GM12878 (cell line): ENCODE data around the gene FUZ. TPM values are rescaled to one million over a fixed set of nuclear protein-coding genes. Genes with fewer than 3 reads are reported as not detected.

Experiments
- ATF3 ChIP-seq: IDR thresholded peaks from 2 replicates; pipeline ENCODE4 v1.6.1; 2011; ENCODE audit warnings: low read depth, mild to moderate bottlenecking, low read length, moderate library complexity, borderline replicate concordance; ENCODE audit errors: extremely low read depth
- CBFB ChIP-seq: IDR thresholded peaks from 2 replicates; pipeline ENCODE4 v1.6.1; 2016; ENCODE audit warnings: antibody characterized with exemption, low read depth
- CBX5 ChIP-seq: sonication (generic); IDR thresholded peaks from 2 replicates; pipeline ENCODE4 v1.6.1; 2016; ENCODE audit warnings: low read depth, moderate library complexity, mild to moderate bottlenecking, inconsistent platforms
- CTCF ChIP-seq, 3 experiments: IDR thresholded peaks in 2 of 3; conservative IDR thresholded peaks in 1 of 3; 2 replicates each; pipeline ENCODE4 v1.5.1; 2011; ENCODE audit warnings: low read depth in 3 of 3, low read length in 3 of 3, mild to moderate bottlenecking in 3 of 3, control low read depth in 2 of 3, moderate library complexity in 2 of 3, inconsistent platforms in 1 of 3, mixed read lengths in 1 of 3; ENCODE audit not compliant: control insufficient read depth in 2 of 3, insufficient read depth in 1 of 3; ENCODE audit errors: extremely low read depth in 1 of 3
- EED ChIP-seq: sonication (generic); IDR thresholded peaks from 2 replicates; pipeline ENCODE4 v1.6.1; 2016; ENCODE audit warnings: antibody characterized with exemption, low read depth
- HCFC1 ChIP-seq: fragments of 150-350 bp; IDR thresholded peaks from 2 replicates; pipeline ENCODE4 v1.6.1; 2014; ENCODE audit warnings: low read length
- IRF4 ChIP-seq: IDR thresholded peaks from 2 replicates; pipeline ENCODE4 v1.6.1; 2011; ENCODE audit warnings: low read depth, low read length
- IRF5 ChIP-seq: fragments of 450-650 bp; IDR thresholded peaks from 2 replicates; pipeline ENCODE4 v1.6.1; 2017; ENCODE audit warnings: borderline replicate concordance
- JUNB ChIP-seq: IDR thresholded peaks from 2 replicates; pipeline ENCODE4 v1.6.1; 2016; ENCODE audit warnings: antibody characterized with exemption, mild to moderate bottlenecking
- JUND ChIP-seq: IDR thresholded peaks from 2 replicates; pipeline ENCODE4 v1.6.1; 2012; ENCODE audit warnings: low read depth, mild to moderate bottlenecking, low read length, improper control_type of control experiment, moderate library complexity
- MEF2A ChIP-seq: IDR thresholded peaks from 2 replicates; pipeline ENCODE4 v1.6.1; 2011; ENCODE audit warnings: low read depth, mild to moderate bottlenecking, low read length, moderate library complexity; ENCODE audit not compliant: insufficient read depth
- MLLT1 ChIP-seq: fragments of 450-650 bp; IDR thresholded peaks from 2 replicates; pipeline ENCODE4 v1.6.1; 2016; ENCODE audit warnings: mild to moderate bottlenecking
- NR2C1 ChIP-seq: fragments of 450-650 bp; IDR thresholded peaks from 2 replicates; pipeline ENCODE4 v1.6.1; 2017; ENCODE audit warnings: antibody characterized with exemption, mild to moderate bottlenecking, moderate library complexity
- PKNOX1 ChIP-seq: fragments of 450-650 bp; IDR thresholded peaks from 2 replicates; pipeline ENCODE4 v1.6.1; 2016; ENCODE audit warnings: mild to moderate bottlenecking
- POLR2AphosphoS2 ChIP-seq: IDR thresholded peaks from 2 replicates; pipeline ENCODE4 v1.6.1; 2011; ENCODE audit warnings: low read depth, mild to moderate bottlenecking, low read length, improper control_type of control experiment, moderate library complexity
- RB1 ChIP-seq: fragments of 450-650 bp; formaldehyde crosslinking; IDR thresholded peaks from 2 replicates; pipeline ENCODE4 v1.6.1; 2017; ENCODE audit warnings: mild to moderate bottlenecking, borderline replicate concordance
- RBBP5 ChIP-seq: fragments of 200-600 bp; sonication (generic); conservative IDR thresholded peaks from 2 replicates; pipeline ENCODE4 v1.6.1; 2016
- SIN3A ChIP-seq: IDR thresholded peaks from 2 replicates; pipeline ENCODE4 v1.6.1; 2012; ENCODE audit warnings: low read depth, low read length, improper control_type of control experiment
- SREBF2 ChIP-seq: IDR thresholded peaks from 2 replicates; pipeline ENCODE4 v1.6.1; 2012; ENCODE audit warnings: mild to moderate bottlenecking, low read length
- SUPT20H ChIP-seq: IDR thresholded peaks from 2 replicates; pipeline ENCODE4 v1.6.1; 2011; ENCODE audit warnings: low read depth, mild to moderate bottlenecking, low read length, moderate library complexity, borderline replicate concordance; ENCODE audit not compliant: control insufficient read depth
- ZBTB11 ChIP-seq: fragments of 450-650 bp; formaldehyde crosslinking; IDR thresholded peaks from 2 replicates; pipeline ENCODE4 v1.5.0; 2022; ENCODE audit warnings: mild to moderate bottlenecking, missing genetic modification characterization
- polyA plus RNA-seq, 11 experiments: library from polyadenylated mRNA; depleted of rRNA in 4 of 11; unstranded in 6 of 11; stranded (reverse) in 5 of 11; fragments of >200 nt; fragmentation: Nextera tagmentation in 4 of 11; fragmentation: Illumina TruSeq in 1 of 11; extraction: Ambion mirVana in 4 of 11; extraction: Trizol in 1 of 11; gene quantifications; 1 replicate in 1 of 11; 2 replicates in 10 of 11; pipeline versions ENCODE4 v1.2.1 to v1.2.3, GENCODE V29; 2011 to 2016; ENCODE audit warnings: inconsistent platforms in 2 of 11, missing spikeins in 2 of 11, low read depth in 1 of 11
- total RNA-seq, 4 experiments: library from RNA; depleted of rRNA in 3 of 4; stranded (reverse); fragments of >200 nt in 3 of 4; fragmentation: Illumina TruSeq in 1 of 4; extraction: Trizol in 1 of 4; gene quantifications; 2 replicates each; pipeline versions ENCODE4 v1.2.1 to v1.2.3, GENCODE V29; 2013 to 2021

Gene FUZ
- total and polyA plus RNA-seq, 10 of the 15 experiments (the other 5 are each of a cell fraction or from before 2014, with no cell fraction given) = 0.18 to 11.5 (median 8.8) TPM

- TF ChIP-seq PKNOX1 = no peak
- TF ChIP-seq SIN3A = peak; percentile 82; the same call in 1 of the 2 replicates
- TF ChIP-seq POLR2AphosphoS2 = 0 out of 2 replicates have a peak, but pooled peaks have one; percentile 36
- no peak for TF ChIP-seq MEF2A
- no peak for TF ChIP-seq IRF5
- peak; percentile 77 for TF ChIP-seq RB1
- TF ChIP-seq JUND = no peak
- peak; percentile 79 for TF ChIP-seq HCFC1
- no peak for TF ChIP-seq EED
- no peak for TF ChIP-seq MLLT1
- no peak for TF ChIP-seq CBFB
- no peak for TF ChIP-seq RBBP5
- TF ChIP-seq SUPT20H = no peak
- TF ChIP-seq JUNB = no peak
- peak in 1 of 3 experiments; percentile 20; a peak in 1 of 6 replicates for TF ChIP-seq CTCF (IDR thresholded peaks at IDR 0.05 in 2 of 3, conservative IDR thresholded peaks at IDR 0.05 in 1 of 3; ENCODE audit: control insufficient read depth in 2 of 3, extremely low read depth in 1 of 3, insufficient read depth in 1 of 3, low read depth in 3 of 3, low read length in 3 of 3)
- TF ChIP-seq SREBF2 = no peak
- no peak for TF ChIP-seq ZBTB11
- peak; percentile 91 for TF ChIP-seq NR2C1
- no peak for TF ChIP-seq CBX5
- no peak for TF ChIP-seq ATF3
- no peak for TF ChIP-seq IRF4
These were observed 5.0 kb upstream of the FUZ start, which contains the start of gene MED25 (continued) for GRCh38 chr19:49817964-49818648.
